ENCODE measurements around the gene TMEM139.

- TF ChIP-seq NR1H2 (CRISPR knock-in tag; IDR thresholded peaks at IDR 0.05), result no peak
- no peak for TF ChIP-seq CTCF (IDR thresholded peaks at IDR 0.05)
- TF ChIP-seq ZNF671 (CRISPR knock-in tag; IDR thresholded peaks at IDR 0.05), result no peak
- no peak for TF ChIP-seq FOXJ3 (CRISPR knock-in tag; IDR thresholded peaks at IDR 0.05; ENCODE audit: borderline replicate concordance)
- TF ChIP-seq, protein P1, sequence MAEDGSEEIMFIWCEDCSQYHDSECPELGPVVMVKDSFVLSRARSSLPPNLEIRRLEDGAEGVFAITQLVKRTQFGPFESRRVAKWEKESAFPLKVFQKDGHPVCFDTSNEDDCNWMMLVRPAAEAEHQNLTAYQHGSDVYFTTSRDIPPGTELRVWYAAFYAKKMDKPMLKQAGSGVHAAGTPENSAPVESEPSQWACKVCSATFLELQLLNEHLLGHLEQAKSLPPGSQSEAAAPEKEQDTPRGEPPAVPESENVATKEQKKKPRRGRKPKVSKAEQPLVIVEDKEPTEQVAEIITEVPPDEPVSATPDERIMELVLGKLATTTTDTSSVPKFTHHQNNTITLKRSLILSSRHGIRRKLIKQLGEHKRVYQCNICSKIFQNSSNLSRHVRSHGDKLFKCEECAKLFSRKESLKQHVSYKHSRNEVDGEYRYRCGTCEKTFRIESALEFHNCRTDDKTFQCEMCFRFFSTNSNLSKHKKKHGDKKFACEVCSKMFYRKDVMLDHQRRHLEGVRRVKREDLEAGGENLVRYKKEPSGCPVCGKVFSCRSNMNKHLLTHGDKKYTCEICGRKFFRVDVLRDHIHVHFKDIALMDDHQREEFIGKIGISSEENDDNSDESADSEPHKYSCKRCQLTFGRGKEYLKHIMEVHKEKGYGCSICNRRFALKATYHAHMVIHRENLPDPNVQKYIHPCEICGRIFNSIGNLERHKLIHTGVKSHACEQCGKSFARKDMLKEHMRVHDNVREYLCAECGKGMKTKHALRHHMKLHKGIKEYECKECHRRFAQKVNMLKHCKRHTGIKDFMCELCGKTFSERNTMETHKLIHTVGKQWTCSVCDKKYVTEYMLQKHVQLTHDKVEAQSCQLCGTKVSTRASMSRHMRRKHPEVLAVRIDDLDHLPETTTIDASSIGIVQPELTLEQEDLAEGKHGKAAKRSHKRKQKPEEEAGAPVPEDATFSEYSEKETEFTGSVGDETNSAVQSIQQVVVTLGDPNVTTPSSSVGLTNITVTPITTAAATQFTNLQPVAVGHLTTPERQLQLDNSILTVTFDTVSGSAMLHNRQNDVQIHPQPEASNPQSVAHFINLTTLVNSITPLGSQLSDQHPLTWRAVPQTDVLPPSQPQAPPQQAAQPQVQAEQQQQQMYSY (CRISPR knock-in tag; IDR thresholded peaks at IDR 0.05), result no peak
- no peak for TF ChIP-seq KAT7 (CRISPR knock-in tag; IDR thresholded peaks at IDR 0.05; ENCODE audit: borderline replicate concordance)
- no peak for TF ChIP-seq JUN (CRISPR knock-in tag; IDR thresholded peaks at IDR 0.05)
- TF ChIP-seq NFYB (CRISPR knock-in tag; conservative IDR thresholded peaks at IDR 0.05; ENCODE audit: low read depth), result no peak
- no peak for TF ChIP-seq ARID4B (CRISPR knock-in tag; IDR thresholded peaks at IDR 0.05; ENCODE audit: borderline replicate concordance)
Observed at GRCh38 chr7:143285470-143285778, 666 bp downstream of the TMEM139 start.
